ENCODE data around the gene LPAR2. TPM values are rescaled to one million over a fixed set of nuclear protein-coding genes. Genes with fewer than 3 reads are reported as not detected.

LPAR2 gene
- polyA plus RNA-seq, 1 donor from 2014 or later = 77.1 TPM

DNA sequence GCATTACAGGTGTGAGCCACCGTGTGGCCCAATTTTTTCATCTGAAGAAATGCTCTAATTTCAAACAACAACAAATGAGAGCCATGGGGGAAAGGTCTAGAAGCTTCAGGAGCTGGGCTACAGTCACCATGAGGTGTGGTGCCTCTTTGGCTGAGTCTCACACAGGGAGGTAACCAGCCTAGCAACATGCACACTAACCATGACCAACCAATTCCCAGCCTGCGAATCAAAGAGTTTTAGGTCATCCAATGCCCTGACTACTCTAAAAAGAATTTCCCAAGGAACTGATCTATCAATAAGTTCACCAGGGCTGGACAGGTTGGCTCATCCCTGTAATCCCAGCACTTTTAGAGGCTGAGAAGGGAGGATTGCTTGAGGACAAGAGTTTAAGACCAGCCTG, 39.5 kb downstream of the LPAR2 start:
- no peak overlapping the region for H3K4me3 ChIP-seq (ENCODE audit: low read length)
- no peak overlapping the region for H3K4me2 ChIP-seq (ENCODE audit: low read length)
- no peak overlapping the region for H2AFZ ChIP-seq (ENCODE audit: low read depth, low read length)
- H3K27ac ChIP-seq (ENCODE audit: low read length) = no peak overlapping the region
- H3K9ac ChIP-seq (ENCODE audit: low read length) = no peak overlapping the region
- no peaks in the 10 kb centered on the region for H3K9me3 ChIP-seq (ENCODE audit: low read length)
- H3F3A ChIP-seq (ENCODE audit: insufficient read depth, low read length, poor library complexity, severe bottlenecking) = no peaks in the 10 kb centered on the region
- TF ChIP-seq EP300 (conservative IDR thresholded peaks at IDR 0.05; ENCODE audit: poor library complexity, severe bottlenecking) (no peak), MXI1 (conservative IDR thresholded peaks at IDR 0.05; ENCODE audit: poor library complexity, severe bottlenecking) (no peak), SMC3 (conservative IDR thresholded peaks at IDR 0.05; ENCODE audit: poor library complexity) (no peak), POLR2AphosphoS5 (IDR thresholded peaks at IDR 0.05) (no peak), EZH2 (IDR thresholded peaks at IDR 0.05; ENCODE audit: borderline replicate concordance, insufficient read depth, low read length, poor library complexity, severe bottlenecking) (no peak), TAF1 (IDR thresholded peaks at IDR 0.05; ENCODE audit: low read depth) (no peak), RAD21 (conservative IDR thresholded peaks at IDR 0.05) (no peak)
- TF ChIP-seq, protein P1, sequence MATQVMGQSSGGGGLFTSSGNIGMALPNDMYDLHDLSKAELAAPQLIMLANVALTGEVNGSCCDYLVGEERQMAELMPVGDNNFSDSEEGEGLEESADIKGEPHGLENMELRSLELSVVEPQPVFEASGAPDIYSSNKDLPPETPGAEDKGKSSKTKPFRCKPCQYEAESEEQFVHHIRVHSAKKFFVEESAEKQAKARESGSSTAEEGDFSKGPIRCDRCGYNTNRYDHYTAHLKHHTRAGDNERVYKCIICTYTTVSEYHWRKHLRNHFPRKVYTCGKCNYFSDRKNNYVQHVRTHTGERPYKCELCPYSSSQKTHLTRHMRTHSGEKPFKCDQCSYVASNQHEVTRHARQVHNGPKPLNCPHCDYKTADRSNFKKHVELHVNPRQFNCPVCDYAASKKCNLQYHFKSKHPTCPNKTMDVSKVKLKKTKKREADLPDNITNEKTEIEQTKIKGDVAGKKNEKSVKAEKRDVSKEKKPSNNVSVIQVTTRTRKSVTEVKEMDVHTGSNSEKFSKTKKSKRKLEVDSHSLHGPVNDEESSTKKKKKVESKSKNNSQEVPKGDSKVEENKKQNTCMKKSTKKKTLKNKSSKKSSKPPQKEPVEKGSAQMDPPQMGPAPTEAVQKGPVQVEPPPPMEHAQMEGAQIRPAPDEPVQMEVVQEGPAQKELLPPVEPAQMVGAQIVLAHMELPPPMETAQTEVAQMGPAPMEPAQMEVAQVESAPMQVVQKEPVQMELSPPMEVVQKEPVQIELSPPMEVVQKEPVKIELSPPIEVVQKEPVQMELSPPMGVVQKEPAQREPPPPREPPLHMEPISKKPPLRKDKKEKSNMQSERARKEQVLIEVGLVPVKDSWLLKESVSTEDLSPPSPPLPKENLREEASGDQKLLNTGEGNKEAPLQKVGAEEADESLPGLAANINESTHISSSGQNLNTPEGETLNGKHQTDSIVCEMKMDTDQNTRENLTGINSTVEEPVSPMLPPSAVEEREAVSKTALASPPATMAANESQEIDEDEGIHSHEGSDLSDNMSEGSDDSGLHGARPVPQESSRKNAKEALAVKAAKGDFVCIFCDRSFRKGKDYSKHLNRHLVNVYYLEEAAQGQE (IDR thresholded peaks at IDR 0.05; ENCODE audit: borderline replicate concordance) = no peak
- TF ChIP-seq, protein P2, sequence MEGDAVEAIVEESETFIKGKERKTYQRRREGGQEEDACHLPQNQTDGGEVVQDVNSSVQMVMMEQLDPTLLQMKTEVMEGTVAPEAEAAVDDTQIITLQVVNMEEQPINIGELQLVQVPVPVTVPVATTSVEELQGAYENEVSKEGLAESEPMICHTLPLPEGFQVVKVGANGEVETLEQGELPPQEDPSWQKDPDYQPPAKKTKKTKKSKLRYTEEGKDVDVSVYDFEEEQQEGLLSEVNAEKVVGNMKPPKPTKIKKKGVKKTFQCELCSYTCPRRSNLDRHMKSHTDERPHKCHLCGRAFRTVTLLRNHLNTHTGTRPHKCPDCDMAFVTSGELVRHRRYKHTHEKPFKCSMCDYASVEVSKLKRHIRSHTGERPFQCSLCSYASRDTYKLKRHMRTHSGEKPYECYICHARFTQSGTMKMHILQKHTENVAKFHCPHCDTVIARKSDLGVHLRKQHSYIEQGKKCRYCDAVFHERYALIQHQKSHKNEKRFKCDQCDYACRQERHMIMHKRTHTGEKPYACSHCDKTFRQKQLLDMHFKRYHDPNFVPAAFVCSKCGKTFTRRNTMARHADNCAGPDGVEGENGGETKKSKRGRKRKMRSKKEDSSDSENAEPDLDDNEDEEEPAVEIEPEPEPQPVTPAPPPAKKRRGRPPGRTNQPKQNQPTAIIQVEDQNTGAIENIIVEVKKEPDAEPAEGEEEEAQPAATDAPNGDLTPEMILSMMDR (IDR thresholded peaks at IDR 0.05; ENCODE audit: poor library complexity, severe bottlenecking) = no peak
- no peaks in the 10 kb centered on the region for H3K27me3 ChIP-seq (ENCODE audit: insufficient read depth, low read depth, low read length)
- no peaks in the 10 kb centered on the region for H3K36me3 ChIP-seq (ENCODE audit: insufficient read depth, low read length)
- H4K20me1 ChIP-seq (ENCODE audit: insufficient read depth) = no peaks in the 10 kb centered on the region
- no peaks in the 10 kb centered on the region for H3K79me2 ChIP-seq (replicated peaks; ENCODE audit: insufficient read depth, low read length)
- no peaks in the 10 kb centered on the region for H3K9me2 ChIP-seq (ENCODE audit: insufficient read depth, low read length)

DNA sequence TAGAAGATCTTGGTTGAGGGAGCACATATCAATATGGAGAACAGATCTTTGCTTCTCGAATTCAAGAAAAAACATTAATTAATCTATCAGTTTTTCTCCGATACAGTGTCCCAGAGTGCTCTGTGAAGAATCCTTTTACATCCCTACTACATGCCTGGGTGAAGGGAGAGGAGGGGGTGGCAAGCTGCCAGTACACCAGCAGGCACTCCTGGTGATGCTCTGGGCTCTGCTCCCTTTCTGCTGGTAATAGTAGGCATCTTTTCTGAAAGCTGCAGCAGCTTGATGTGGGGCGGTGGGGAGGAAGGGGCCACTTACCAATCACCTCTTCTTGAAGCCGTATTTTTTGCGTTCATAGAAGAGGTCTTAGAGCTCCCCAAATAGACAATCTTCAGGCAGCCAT, 40.2 kb downstream of the LPAR2 start:
- no peaks in the 10 kb centered on the region for H3K79me2 ChIP-seq (replicated peaks; ENCODE audit: insufficient read depth, low read length)
- no peak overlapping the region for H3K4me3 ChIP-seq (ENCODE audit: low read length)
- no peaks in the 10 kb centered on the region for H3K9me3 ChIP-seq (ENCODE audit: low read length)
- H3K36me3 ChIP-seq (ENCODE audit: insufficient read depth, low read length) = no peaks in the 10 kb centered on the region
- H3F3A ChIP-seq (ENCODE audit: insufficient read depth, low read length, poor library complexity, severe bottlenecking) = no peaks in the 10 kb centered on the region
- no peak overlapping the region for H2AFZ ChIP-seq (ENCODE audit: low read depth, low read length)
- no peaks in the 10 kb centered on the region for H4K20me1 ChIP-seq (ENCODE audit: insufficient read depth)
- H3K27ac ChIP-seq (ENCODE audit: low read length) = no peak overlapping the region
- TF ChIP-seq, protein P2 (IDR thresholded peaks at IDR 0.05; ENCODE audit: poor library complexity, severe bottlenecking) = no peak
- no peak for TF ChIP-seq RAD21 (conservative IDR thresholded peaks at IDR 0.05)
- no peak for TF ChIP-seq EP300 (conservative IDR thresholded peaks at IDR 0.05; ENCODE audit: poor library complexity, severe bottlenecking)
- no peak for TF ChIP-seq SMC3 (conservative IDR thresholded peaks at IDR 0.05; ENCODE audit: poor library complexity)
- no peak for TF ChIP-seq EZH2 (IDR thresholded peaks at IDR 0.05; ENCODE audit: borderline replicate concordance, insufficient read depth, low read length, poor library complexity, severe bottlenecking)
- TF ChIP-seq POLR2AphosphoS5 (IDR thresholded peaks at IDR 0.05) = no peak
- TF ChIP-seq MXI1 (conservative IDR thresholded peaks at IDR 0.05; ENCODE audit: poor library complexity, severe bottlenecking) = no peak
- no peak for TF ChIP-seq TAF1 (IDR thresholded peaks at IDR 0.05; ENCODE audit: low read depth)
- TF ChIP-seq, protein P1 (IDR thresholded peaks at IDR 0.05; ENCODE audit: borderline replicate concordance) = no peak
- H3K27me3 ChIP-seq (ENCODE audit: insufficient read depth, low read depth, low read length) = no peaks in the 10 kb centered on the region
- no peaks in the 10 kb centered on the region for H3K9me2 ChIP-seq (ENCODE audit: insufficient read depth, low read length)
- no peak overlapping the region for H3K4me2 ChIP-seq (ENCODE audit: low read length)
- H3K9ac ChIP-seq (ENCODE audit: low read length) = no peak overlapping the region
